HepG2 (cell line): ENCODE results near the gene SIRT5. TPM values are rescaled to one million over a fixed set of nuclear protein-coding genes. Genes with fewer than 3 reads are reported as not detected.

Experiments used
- AHR ChIP-seq: IDR thresholded peaks from 2 replicates; pipeline ENCODE4 v1.6.1; 2018; ENCODE audit warnings: missing genetic modification reagents, missing compliant biosample characterization
- ATF7 ChIP-seq, 2 experiments: fragments of 450-650 bp in 1 of 2; sonication (generic) in 1 of 2; formaldehyde crosslinking in 1 of 2; IDR thresholded peaks; 2 replicates each; pipeline versions ENCODE4 v1.4.0 to v1.6.1; 2016 to 2020; ENCODE audit warnings: antibody characterized with exemption in 1 of 2, mild to moderate bottlenecking in 1 of 2, missing genetic modification reagents in 1 of 2
- CREM ChIP-seq, 2 experiments: sonication (generic) in 1 of 2; formaldehyde crosslinking in 1 of 2; IDR thresholded peaks; 2 replicates each; pipeline versions ENCODE4 v1.4.0 to v1.6.1; 2016 to 2020; ENCODE audit warnings: antibody characterized with exemption in 1 of 2, mild to moderate bottlenecking in 1 of 2, missing genetic modification reagents in 1 of 2
- GABPA ChIP-seq, 2 experiments: IDR thresholded peaks; 2 replicates each; pipeline ENCODE4 v1.6.1; 2011 to 2016; ENCODE audit warnings: low read depth in 2 of 2, low read length in 1 of 2, missing biosample characterization in 1 of 2, missing genetic modification characterization in 1 of 2
- GZF1 ChIP-seq: sonication (generic); formaldehyde crosslinking; IDR thresholded peaks from 2 replicates; pipeline ENCODE4 v1.5.1; 2020; ENCODE audit warnings: mild to moderate bottlenecking, missing genetic modification reagents
- HDAC6 ChIP-seq: fragments of 200-600 bp; sonication (generic); IDR thresholded peaks from 2 replicates; pipeline ENCODE4 v1.7.0; 2017; ENCODE audit warnings: mild to moderate bottlenecking, antibody characterized with exemption, low read length, low read depth
- HNRNPH1 ChIP-seq: fragments of 200-400 bp; formaldehyde crosslinking; optimal IDR thresholded peaks from 2 replicates; pipeline ENCODE3; 2017; ENCODE audit warnings: mild to moderate bottlenecking, low read depth, low read length
- MAFK ChIP-seq, 2 experiments: IDR thresholded peaks in 1 of 2; conservative IDR thresholded peaks in 1 of 2; 2 replicates each; pipeline ENCODE4 v1.6.1; 2011; ENCODE audit warnings: improper control_type of control experiment in 2 of 2, low read length in 2 of 2
- NFYC ChIP-seq: IDR thresholded peaks from 2 replicates; pipeline ENCODE4 v1.6.1; 2016; ENCODE audit warnings: missing genetic modification reagents, missing compliant biosample characterization
- NR2F2 ChIP-seq: IDR thresholded peaks from 2 replicates; pipeline ENCODE4 v1.6.1; 2012; ENCODE audit warnings: low read depth, inconsistent platforms, borderline replicate concordance
- PAX8 ChIP-seq: sonication (generic); formaldehyde crosslinking; IDR thresholded peaks from 2 replicates; pipeline ENCODE4 v1.8.0; 2022; ENCODE audit warnings: mild to moderate bottlenecking, missing genetic modification reagents, borderline replicate concordance
- RAD21 ChIP-seq: fragments of 450-650 bp; formaldehyde crosslinking; IDR thresholded peaks from 2 replicates; pipeline ENCODE4 v1.5.0; 2020; ENCODE audit warnings: mild to moderate bottlenecking
- SIN3A ChIP-seq: IDR thresholded peaks from 2 replicates; pipeline ENCODE4 v1.6.1; 2011; ENCODE audit warnings: low read depth, mild to moderate bottlenecking, control low read depth, low read length, borderline replicate concordance
- SP2 ChIP-seq: sonication (generic); formaldehyde crosslinking; IDR thresholded peaks from 2 replicates; pipeline ENCODE4 v1.5.1; 2020; ENCODE audit warnings: mild to moderate bottlenecking, missing genetic modification reagents
- ZNF10 ChIP-seq: sonication (generic); formaldehyde crosslinking; IDR thresholded peaks from 2 replicates; pipeline ENCODE4 v1.4.0; 2020; ENCODE audit warnings: mild to moderate bottlenecking, low read depth, missing genetic modification reagents, borderline replicate concordance
- ZNF280D ChIP-seq: sonication (generic); formaldehyde crosslinking; IDR thresholded peaks from 2 replicates; pipeline ENCODE4 v1.5.1; 2020; ENCODE audit warnings: mild to moderate bottlenecking, missing genetic modification reagents
- ZNF362 ChIP-seq: sonication (generic); formaldehyde crosslinking; IDR thresholded peaks from 2 replicates; pipeline ENCODE4 v1.4.0; 2020; ENCODE audit warnings: missing genetic modification reagents, mild to moderate bottlenecking, borderline replicate concordance
- ZNF569 ChIP-seq: sonication (generic); formaldehyde crosslinking; IDR thresholded peaks from 2 replicates; pipeline ENCODE4 v1.5.0; 2020; ENCODE audit warnings: mild to moderate bottlenecking, missing genetic modification reagents, moderate library complexity, borderline replicate concordance
- ZNF790 ChIP-seq: sonication (generic); formaldehyde crosslinking; IDR thresholded peaks from 2 replicates; pipeline ENCODE4 v1.8.0; 2022; ENCODE audit warnings: missing genetic modification reagents, mild to moderate bottlenecking, borderline replicate concordance
- ZNF800 ChIP-seq: sonication (generic); formaldehyde crosslinking; IDR thresholded peaks from 2 replicates; pipeline ENCODE4 v1.4.0; 2020; ENCODE audit warnings: missing genetic modification reagents
- ZNF816 ChIP-seq: sonication (generic); formaldehyde crosslinking; IDR thresholded peaks from 2 replicates; pipeline ENCODE4 v1.8.0; 2022; ENCODE audit warnings: missing genetic modification reagents, mild to moderate bottlenecking, borderline replicate concordance
- ZSCAN31 ChIP-seq: sonication (generic); formaldehyde crosslinking; IDR thresholded peaks from 2 replicates; pipeline ENCODE4 v1.5.0; 2020; ENCODE audit warnings: low read depth, mild to moderate bottlenecking, missing genetic modification reagents
- polyA plus RNA-seq, 8 experiments: library from polyadenylated mRNA; depleted of rRNA in 3 of 8; stranded (reverse) in 7 of 8; unstranded in 1 of 8; fragments of >200 nt; fragmentation: Illumina TruSeq in 4 of 8; extraction: Trizol in 4 of 8; gene quantifications; 2 replicates each; pipeline versions ENCODE4 v1.2.1 to v1.2.3, GENCODE V29; 2011 to 2016; ENCODE audit warnings: low read depth in 4 of 8, missing spikeins in 1 of 8, mixed read lengths in 1 of 8; ENCODE audit not compliant: insufficient read depth in 1 of 8
- total RNA-seq, 5 experiments: library from RNA; depleted of rRNA; stranded (reverse); fragments of >200 nt; fragmentation: Illumina TruSeq; extraction: Trizol; gene quantifications; 2 replicates each; pipeline ENCODE4 v1.2.3, GENCODE V29; 2016; ENCODE audit warnings: low read depth in 1 of 5

SIRT5 gene
- total and polyA plus RNA-seq, 2 of the 13 experiments (the other 11 are each of a cell fraction or from before 2014, with no cell fraction given), result 14.1 to 16.6 TPM

- TF ChIP-seq ZNF800 (CRISPR knock-in tag) (0 out of 2 replicates have a peak, but pooled peaks have one; percentile 68), GABPA (IDR thresholded peaks at IDR 0.05; ENCODE audit: low read depth, low read length) (no peak), GABPA (CRISPR knock-in tag; IDR thresholded peaks at IDR 0.05; ENCODE audit: low read depth) (no peak), HNRNPH1 (no peak), ZSCAN31 (CRISPR knock-in tag) (peak; percentile 84), AHR (CRISPR knock-in tag) (no peak), MAFK (conservative IDR thresholded peaks at IDR 0.05 in 1 of 2, IDR thresholded peaks at IDR 0.05 in 1 of 2; ENCODE audit: low read length in 2 of 2) (peak; percentile 11 to 15; a peak in 2 of 4 replicates), NR2F2 (peak; percentile 99), ATF7 (IDR thresholded peaks at IDR 0.05) (no peak), ATF7 (CRISPR knock-in tag; IDR thresholded peaks at IDR 0.05) (peak; percentile 43; the same call in 1 of the 2 replicates), PAX8 (no peak), SIN3A (peak; percentile 85), ZNF362 (CRISPR knock-in tag) (peak; percentile 92), SP2 (CRISPR knock-in tag) (no peak), ZNF10 (no peak), CREM (IDR thresholded peaks at IDR 0.05) (peak; percentile 97), CREM (CRISPR knock-in tag; IDR thresholded peaks at IDR 0.05) (no peak), ZNF280D (0 out of 2 replicates have a peak, but pooled peaks have one; percentile 56), NFYC (CRISPR knock-in tag) (peak; percentile 60), ZNF790 (no peak), RAD21 (peak; percentile 9; the same call in 1 of the 2 replicates), GZF1 (CRISPR knock-in tag) (no peak; the same call in 1 of the 2 replicates), ZNF569 (CRISPR knock-in tag) (no peak), HDAC6 (no peak), ZNF816 (CRISPR knock-in tag) (no peak)
Observed at GRCh38 chr6:13604546-13605416, 30.4 kb downstream of the SIRT5 start (continued).
